ENCODE results near the gene C10orf71. TPM values are rescaled to one million over a fixed set of nuclear protein-coding genes. Genes with fewer than 3 reads are reported as not detected.

C10orf71 gene
- total RNA-seq, 1 experiment from 2014 or later = not detected

- Histone ChIP-seq H3K4me3 (replicated peaks in 1 of 2; ENCODE audit: low read depth in 1 of 2, low read length in 2 of 2) (no peak overlapping the region), H3K9me3 (ENCODE audit: control insufficient read depth in 1 of 2, insufficient read depth in 1 of 2, low read depth in 1 of 2, low read length in 2 of 2) (no peaks in the 10 kb centered on the region), H3K9me2 (ENCODE audit: insufficient read depth) (no peaks in the 10 kb centered on the region), H3K27me3 (ENCODE audit: insufficient read depth, low read length) (peaks cover 27% of the 10 kb centered on the region), H2AFZ (ENCODE audit: low read depth, low read length, poor library complexity, severe bottlenecking) (no peak overlapping the region), H3K79me2 (ENCODE audit: insufficient read depth, low read length) (no peaks in the 10 kb centered on the region), H4K20me1 (ENCODE audit: insufficient read depth) (no peaks in the 10 kb centered on the region), H3K36me3 (ENCODE audit: control insufficient read depth in 1 of 2, insufficient read depth in 2 of 2, low read length in 2 of 2) (no peaks in the 10 kb centered on the region), H3K27ac (ENCODE audit: low read depth, low read length) (no peak overlapping the region), H3K4me1 (ENCODE audit: control insufficient read depth in 1 of 2, insufficient read depth in 2 of 2, low read length in 2 of 2) (no peaks in the 10 kb centered on the region), H3K4me2 (ENCODE audit: low read length) (no peak overlapping the region), H3K9ac (ENCODE audit: low read length) (no peak overlapping the region)
- no peak for TF ChIP-seq CEBPB (IDR thresholded peaks at IDR 0.05; ENCODE audit: low read depth)
- no peak for TF ChIP-seq SIN3A (IDR thresholded peaks at IDR 0.05; ENCODE audit: low read depth)
- TF ChIP-seq POLR2A (IDR thresholded peaks at IDR 0.05; ENCODE audit: borderline replicate concordance, extremely low read depth, insufficient read depth, insufficient read length) = no peak
- no peak for TF ChIP-seq EZH2phosphoT487 (IDR thresholded peaks at IDR 0.05; ENCODE audit: borderline replicate concordance)
- no peak for TF ChIP-seq TCF7L2 (IDR thresholded peaks at IDR 0.05; ENCODE audit: borderline replicate concordance, extremely low read depth, insufficient read depth, insufficient read length)
- no peak for TF ChIP-seq JUND (IDR thresholded peaks at IDR 0.05)
- TF ChIP-seq FOSL1 (IDR thresholded peaks at IDR 0.05; ENCODE audit: low read depth) = no peak
- TF ChIP-seq ZBTB33 (IDR thresholded peaks at IDR 0.05; ENCODE audit: extremely low read depth, insufficient replicate concordance, low read length) = no peak
- no peak for TF ChIP-seq EGR1 (IDR thresholded peaks at IDR 0.05; ENCODE audit: low read depth)
- TF ChIP-seq YY1 (IDR thresholded peaks at IDR 0.05; ENCODE audit: extremely low read depth, insufficient replicate concordance, low read depth, low read length) = no peak
- no peak for TF ChIP-seq ATF3 (IDR thresholded peaks at IDR 0.05)
- TF ChIP-seq REST (IDR thresholded peaks at IDR 0.05; ENCODE audit: low read depth) = no peak
- no peak for TF ChIP-seq MAX (IDR thresholded peaks at IDR 0.05)
- no peak for TF ChIP-seq SP1 (IDR thresholded peaks at IDR 0.05; ENCODE audit: low read depth)
- TF ChIP-seq SRF (IDR thresholded peaks at IDR 0.05; ENCODE audit: low read depth) = no peak
- no peak for TF ChIP-seq EZH2 (IDR thresholded peaks at IDR 0.05)
- TF ChIP-seq POLR2AphosphoS5 (IDR thresholded peaks at IDR 0.05; ENCODE audit: low read depth, low read length) = no peak
- TF ChIP-seq ZFX (IDR thresholded peaks at IDR 0.05) = no peak
- TF ChIP-seq CTCF (IDR thresholded peaks at IDR 0.05 in 2 of 3, conservative IDR thresholded peaks at IDR 0.05 in 1 of 3; ENCODE audit: borderline replicate concordance in 1 of 3, insufficient read depth in 1 of 3, low read depth in 2 of 3, low read length in 2 of 3) = no peak
- intact Hi-C loops (cut with micrococcal nuclease) = no loop called here
- no peak for ATAC-seq
- no TSS peak for BruUV-seq (replicated peaks)
- RAD21 ChIA-PET (ENCODE audit: low non-redundant PET in 1 of 2, low total read pairs in 2 of 2, uncharacterized antibody in 2 of 2, unreplicated experiment in 2 of 2) = no interaction called here
- POLR2A ChIA-PET = no interaction called here
- CTCF ChIA-PET = no interaction called here
- DNase-seq (ENCODE audit: low read depth, low spot score) = no peak
Observed at GRCh38 chr10:49304137-49304536, 5.2 kb downstream of the C10orf71 start.

Data from HCT116 (cell line).